SK-N-SH treated with all-trans-retinoic acid at 6 μM for 48 hours (cell line): ENCODE results near the gene AGPS.

ENCODE experiments used
- SNAI2 ChIP-seq: fragments of 250-450 bp; sonication (Bioruptor Pico); IDR thresholded peaks from 2 replicates; pipeline ENCODE4 v1.5.0; 2020; ENCODE audit warnings: mild to moderate bottlenecking, moderate library complexity
- ZFP3 ChIP-seq: fragments of 250-450 bp; sonication (Bioruptor Pico); IDR thresholded peaks from 2 replicates; pipeline ENCODE4 v1.5.0; 2020; ENCODE audit warnings: mild to moderate bottlenecking, moderate library complexity

DNA sequence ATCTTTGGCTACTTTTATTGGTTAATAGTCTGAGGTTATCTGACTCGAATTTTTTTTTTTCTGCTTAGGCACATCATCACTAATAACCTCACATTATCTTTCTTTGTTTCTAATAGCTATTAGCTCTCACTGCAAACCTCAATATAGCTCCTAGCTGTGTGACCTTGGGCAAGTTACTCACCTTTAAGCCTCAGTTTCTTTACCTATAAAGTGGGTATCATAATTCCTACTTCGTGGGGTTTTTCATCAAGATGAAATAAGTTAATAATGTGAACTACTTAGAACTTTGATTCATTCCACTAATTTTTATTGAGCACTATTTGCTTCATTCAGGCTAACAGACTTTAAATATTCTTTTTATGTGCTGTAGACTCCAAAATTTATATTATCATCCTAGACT is 55.5 kb downstream of the AGPS start:
- TF ChIP-seq SNAI2 (CRISPR knock-in tag) (no peak), ZFP3 (CRISPR knock-in tag) (no peak)
